Central memory CD8-positive, alpha-beta T cell (primary cell): ENCODE data around the gene ALK.

Experiments
- ATAC-seq: fragments of 150-1000 bp; cut with Tn5 transposase; replicated peaks from 2 replicates; pipeline ENCODE4 v1.10.0; 2022; ENCODE audit warnings: mild to moderate bottlenecking, moderate FRiP score, moderate number of reproducible peaks; ENCODE audit not compliant: poor library complexity, severe bottlenecking; ENCODE audit errors: extremely low read depth
- DNase-seq, 2 donors: peaks; one replicate each; pipeline ENCODE4 v3.0.0; 2021; ENCODE audit warnings: low spot score in 2 of 2
- H3K27ac Mint-ChIP-seq: one replicate; pipeline ENCODE4 v1.8.0; 2022; ENCODE audit warnings: low read depth, mild to moderate bottlenecking, moderate library complexity, mixed read lengths
- H3K27me3 Mint-ChIP-seq: one replicate; pipeline ENCODE4 v1.8.0; 2022; ENCODE audit warnings: mixed read lengths
- H3K36me3 Mint-ChIP-seq: one replicate; pipeline ENCODE4 v1.8.0; 2022; ENCODE audit warnings: mild to moderate bottlenecking, moderate library complexity, mixed read lengths; ENCODE audit not compliant: insufficient read depth
- H3K4me1 Mint-ChIP-seq: one replicate; pipeline ENCODE4 v1.8.0; 2022; ENCODE audit warnings: mixed read lengths
- H3K4me3 Mint-ChIP-seq: one replicate; pipeline ENCODE4 v1.8.0; 2022; ENCODE audit warnings: mild to moderate bottlenecking, moderate library complexity, mixed read lengths
- H3K9me3 Mint-ChIP-seq: one replicate; pipeline ENCODE4 v1.8.0; 2022; ENCODE audit warnings: mixed read lengths

ALK gene

DNA sequence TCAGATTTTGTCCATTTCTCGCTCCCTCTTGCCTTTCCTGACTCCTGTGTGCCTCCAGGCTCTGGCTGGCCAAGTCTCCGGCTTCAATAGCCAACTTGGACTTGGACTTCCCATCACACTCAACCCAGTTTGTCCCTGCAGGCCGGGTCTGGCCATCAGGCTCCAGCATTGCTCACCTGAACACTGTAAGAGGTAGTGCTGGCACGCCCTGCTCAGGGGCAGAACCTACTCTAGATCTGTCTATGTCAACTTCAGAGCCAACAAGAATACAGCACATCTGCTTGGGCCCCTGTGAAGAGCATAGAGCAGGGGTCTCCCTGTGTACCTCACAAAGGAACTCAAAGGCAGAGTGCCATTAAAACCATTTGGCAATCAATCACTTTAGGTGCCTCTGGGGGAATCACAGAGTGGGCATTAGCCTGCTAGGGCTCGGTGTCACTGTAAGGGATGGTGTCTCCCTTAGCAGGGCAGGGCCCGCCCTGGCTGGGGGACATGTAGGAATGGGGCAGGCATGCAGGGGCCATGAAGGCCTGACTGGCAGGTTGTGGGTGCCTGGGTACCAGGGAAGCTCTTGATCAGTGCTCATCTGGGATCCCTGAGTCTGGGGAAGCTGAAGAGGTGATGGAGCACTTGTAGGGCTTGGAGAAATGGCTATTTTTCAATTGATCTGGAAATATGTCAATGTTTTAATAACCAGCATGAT lies 480.3 kb downstream of the ALK start:
- Mint-ChIP-seq H3K9me3 (no peaks in the 10 kb centered on the region), H3K4me3 (no peak overlapping the region), H3K36me3 (peaks cover 2% of the 10 kb centered on the region), H3K27me3 (peaks cover 66% of the 10 kb centered on the region), H3K4me1 (no peaks in the 10 kb centered on the region), H3K27ac (no peak overlapping the region)
- no peak for DNase-seq
- ATAC-seq: no peak

DNA sequence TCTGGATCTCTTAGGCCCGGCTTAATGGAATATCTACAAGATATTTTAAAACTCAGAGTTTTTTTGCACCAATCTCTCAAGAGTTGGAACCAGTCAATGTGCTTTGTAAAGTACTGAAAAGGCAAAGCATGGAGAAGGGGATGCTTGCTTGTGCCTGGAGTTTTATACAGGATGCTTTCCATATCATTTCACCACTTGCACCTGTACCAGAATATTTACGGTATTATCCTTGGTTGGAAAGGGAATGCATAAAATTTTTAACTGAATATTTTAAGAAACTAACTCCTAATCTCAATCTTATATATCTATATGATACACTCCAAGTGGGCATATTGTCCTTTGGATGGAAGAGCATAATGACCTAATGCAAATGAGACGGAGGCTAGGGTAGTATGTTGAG lies 487.5 kb downstream of the ALK start:
- no peak for DNase-seq
- no peaks in the 10 kb centered on the region for H3K36me3 Mint-ChIP-seq
- no peak overlapping the region for H3K27ac Mint-ChIP-seq
- no peaks in the 10 kb centered on the region for H3K4me1 Mint-ChIP-seq
- H3K4me3 Mint-ChIP-seq: no peak overlapping the region
- H3K9me3 Mint-ChIP-seq: no peaks in the 10 kb centered on the region
- peaks cover 37% of the 10 kb centered on the region for H3K27me3 Mint-ChIP-seq
- ATAC-seq: no peak

DNA sequence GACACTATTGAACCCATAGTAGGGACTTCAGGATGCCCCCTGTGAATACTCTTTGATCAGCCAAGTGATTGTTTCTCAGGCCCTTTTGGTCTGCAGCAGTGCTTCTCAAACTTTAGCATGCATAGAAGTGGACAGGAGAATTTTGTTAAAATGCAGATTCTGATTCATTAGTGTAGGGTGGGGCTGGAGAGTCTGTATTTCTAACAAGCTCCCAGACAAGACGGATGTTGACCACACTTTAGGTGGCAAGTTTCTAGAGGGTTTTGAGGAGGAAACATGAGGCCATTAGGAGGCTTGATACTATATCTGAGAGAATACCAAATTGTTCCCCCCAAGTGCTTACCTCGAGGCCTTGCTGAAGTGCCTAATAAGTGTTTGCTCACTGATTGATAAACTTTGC lies 488.3 kb downstream of the ALK start:
- Mint-ChIP-seq H3K27me3 (peaks cover 37% of the 10 kb centered on the region), H3K4me3 (no peak overlapping the region), H3K36me3 (no peaks in the 10 kb centered on the region), H3K4me1 (no peaks in the 10 kb centered on the region), H3K27ac (no peak overlapping the region), H3K9me3 (no peaks in the 10 kb centered on the region)
- DNase-seq (no peak), ATAC-seq (no peak)

DNA sequence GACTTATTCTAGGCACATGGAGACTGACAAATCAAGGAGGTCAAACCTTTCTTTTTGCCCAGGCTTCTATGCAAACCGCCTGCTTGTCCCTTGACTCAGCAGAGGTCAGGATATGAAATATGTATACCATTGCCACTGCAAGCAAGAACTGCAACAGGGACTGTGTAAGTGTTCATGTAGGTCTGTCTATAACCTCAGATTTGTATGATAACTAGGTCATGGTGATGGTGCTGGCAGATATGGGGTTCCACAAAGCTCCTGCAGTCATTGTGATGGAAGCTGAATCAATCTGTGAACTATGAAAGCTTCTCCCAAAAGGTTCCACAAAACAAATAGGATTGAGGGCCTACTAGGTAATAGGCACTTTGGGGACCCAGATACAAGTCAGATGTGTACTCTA lies 489.9 kb downstream of the ALK start:
- peaks cover 33% of the 10 kb centered on the region for H3K27me3 Mint-ChIP-seq
- ATAC-seq (no peak), DNase-seq (no peak)
- H3K4me1 Mint-ChIP-seq: no peaks in the 10 kb centered on the region
- no peak overlapping the region for H3K27ac Mint-ChIP-seq
- no peaks in the 10 kb centered on the region for H3K36me3 Mint-ChIP-seq
- no peaks in the 10 kb centered on the region for H3K9me3 Mint-ChIP-seq
- no peak overlapping the region for H3K4me3 Mint-ChIP-seq

DNA sequence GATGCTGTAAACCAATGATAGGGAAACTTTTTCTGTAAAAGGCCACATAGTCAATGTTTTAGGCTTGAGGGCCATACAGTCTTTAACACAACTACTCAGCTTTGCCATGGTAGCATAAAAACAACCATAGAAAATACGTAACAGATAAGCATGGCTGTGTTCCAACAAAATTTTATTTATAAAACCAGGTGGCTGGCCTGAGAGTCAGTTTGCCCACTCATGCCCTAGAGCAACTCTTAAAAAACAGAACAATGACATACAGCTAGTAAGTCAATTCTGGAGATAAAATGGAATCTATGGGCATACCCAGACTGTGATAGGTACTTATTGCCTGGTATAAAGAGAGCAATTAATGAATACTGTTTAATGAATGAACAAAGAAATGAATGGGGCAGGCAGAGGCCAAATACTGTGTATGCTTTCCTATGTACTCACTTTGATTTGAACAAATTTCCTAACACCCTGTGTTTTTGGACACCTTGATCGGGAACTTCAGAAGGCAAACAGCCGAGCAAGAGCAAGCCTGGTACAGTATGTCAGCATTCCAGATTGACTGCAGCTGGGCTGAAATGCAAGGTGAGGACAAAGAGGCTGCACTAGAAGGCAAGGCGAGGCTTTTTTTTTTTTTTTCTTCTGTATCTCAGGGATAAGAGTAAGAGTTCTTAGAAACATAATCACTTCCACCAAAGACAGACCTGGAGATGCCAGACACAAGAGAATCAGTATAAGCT lies 490.8 kb downstream of the ALK start:
- Mint-ChIP-seq H3K27me3 (peaks cover 24% of the 10 kb centered on the region), H3K4me3 (no peak overlapping the region), H3K4me1 (no peaks in the 10 kb centered on the region), H3K27ac (no peak overlapping the region), H3K9me3 (no peaks in the 10 kb centered on the region), H3K36me3 (no peaks in the 10 kb centered on the region)
- ATAC-seq (no peak), DNase-seq (no peak)

DNA sequence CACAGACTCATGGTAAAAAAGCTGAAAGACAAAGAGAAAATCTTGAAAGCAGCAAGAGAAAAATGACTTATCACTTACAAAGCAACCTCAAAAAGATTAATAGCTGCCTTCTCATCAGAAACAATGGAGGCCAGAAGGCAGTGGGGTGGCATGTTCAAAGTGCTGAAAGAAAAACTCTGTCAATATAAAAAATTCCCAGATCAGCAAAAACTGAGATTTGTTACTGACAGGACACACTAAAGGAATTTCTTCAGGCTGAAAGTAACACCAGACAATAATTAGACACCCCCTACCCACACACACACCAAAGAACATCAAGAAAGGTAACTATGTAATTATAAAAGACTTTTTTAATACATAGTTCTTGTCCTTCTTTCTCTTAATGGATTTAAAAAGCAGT lies 495.0 kb downstream of the ALK start:
- no peaks in the 10 kb centered on the region for H3K4me1 Mint-ChIP-seq
- no peak overlapping the region for H3K4me3 Mint-ChIP-seq
- H3K9me3 Mint-ChIP-seq: no peaks in the 10 kb centered on the region
- DNase-seq (no peak), ATAC-seq (no peak)
- no peaks in the 10 kb centered on the region for H3K36me3 Mint-ChIP-seq
- H3K27me3 Mint-ChIP-seq: peaks cover 30% of the 10 kb centered on the region
- no peak overlapping the region for H3K27ac Mint-ChIP-seq

DNA sequence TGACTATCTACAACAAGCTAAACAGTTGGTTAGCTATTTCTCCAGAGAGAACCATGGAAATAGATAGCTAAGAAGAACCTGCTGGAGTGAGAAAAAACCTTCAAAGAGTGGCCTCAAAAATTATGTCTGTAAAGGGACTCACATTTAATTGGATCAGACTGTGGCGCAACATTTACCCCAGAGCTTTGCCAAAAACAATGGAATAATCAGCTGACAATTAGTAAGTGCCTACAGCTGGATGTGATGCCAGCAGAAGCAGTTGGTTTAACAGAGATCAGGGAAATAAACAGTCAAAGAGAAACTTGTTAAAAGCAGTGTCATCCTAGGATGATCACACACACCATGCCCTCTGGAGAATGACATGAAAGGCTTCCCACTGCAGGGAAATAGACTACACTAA lies 495.5 kb downstream of the ALK start:
- H3K27me3 Mint-ChIP-seq: peaks cover 35% of the 10 kb centered on the region
- H3K4me1 Mint-ChIP-seq: no peaks in the 10 kb centered on the region
- H3K4me3 Mint-ChIP-seq: no peak overlapping the region
- H3K36me3 Mint-ChIP-seq: no peaks in the 10 kb centered on the region
- DNase-seq (no peak), ATAC-seq (no peak)
- no peaks in the 10 kb centered on the region for H3K9me3 Mint-ChIP-seq
- H3K27ac Mint-ChIP-seq: no peak overlapping the region

DNA sequence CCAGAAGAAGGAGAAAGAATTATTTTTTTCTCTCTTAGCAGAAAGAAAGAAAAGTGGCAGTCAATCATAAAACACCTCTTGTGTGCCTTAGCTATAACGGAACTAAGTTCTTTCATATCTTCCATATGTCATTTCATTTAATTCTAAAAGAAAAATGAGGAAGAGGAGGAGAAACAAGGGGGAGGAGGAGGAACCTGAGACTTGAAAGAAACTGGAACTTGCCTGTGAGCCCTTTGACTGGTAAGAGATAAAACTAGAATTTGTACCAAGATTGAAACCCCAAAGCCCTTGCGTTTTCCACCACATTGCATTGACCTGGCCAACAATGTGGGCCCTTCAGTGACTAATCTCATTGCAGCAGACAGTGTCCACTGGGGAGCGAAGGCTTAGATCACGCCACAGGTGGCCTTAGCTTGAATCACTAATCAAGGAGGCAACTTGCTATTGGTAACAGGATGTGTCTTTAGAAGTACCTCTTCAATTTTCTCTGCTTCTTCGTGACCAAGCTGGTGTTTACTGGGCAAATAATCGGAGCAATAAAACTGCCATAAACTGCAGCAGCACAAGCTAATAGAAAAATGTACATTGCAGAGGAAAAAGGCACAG lies 498.2 kb downstream of the ALK start:
- Mint-ChIP-seq H3K4me1 (no peaks in the 10 kb centered on the region), H3K27ac (no peak overlapping the region), H3K9me3 (no peaks in the 10 kb centered on the region), H3K27me3 (peaks cover 61% of the 10 kb centered on the region), H3K36me3 (no peaks in the 10 kb centered on the region), H3K4me3 (no peak overlapping the region)
- no peak for DNase-seq
- no peak for ATAC-seq

DNA sequence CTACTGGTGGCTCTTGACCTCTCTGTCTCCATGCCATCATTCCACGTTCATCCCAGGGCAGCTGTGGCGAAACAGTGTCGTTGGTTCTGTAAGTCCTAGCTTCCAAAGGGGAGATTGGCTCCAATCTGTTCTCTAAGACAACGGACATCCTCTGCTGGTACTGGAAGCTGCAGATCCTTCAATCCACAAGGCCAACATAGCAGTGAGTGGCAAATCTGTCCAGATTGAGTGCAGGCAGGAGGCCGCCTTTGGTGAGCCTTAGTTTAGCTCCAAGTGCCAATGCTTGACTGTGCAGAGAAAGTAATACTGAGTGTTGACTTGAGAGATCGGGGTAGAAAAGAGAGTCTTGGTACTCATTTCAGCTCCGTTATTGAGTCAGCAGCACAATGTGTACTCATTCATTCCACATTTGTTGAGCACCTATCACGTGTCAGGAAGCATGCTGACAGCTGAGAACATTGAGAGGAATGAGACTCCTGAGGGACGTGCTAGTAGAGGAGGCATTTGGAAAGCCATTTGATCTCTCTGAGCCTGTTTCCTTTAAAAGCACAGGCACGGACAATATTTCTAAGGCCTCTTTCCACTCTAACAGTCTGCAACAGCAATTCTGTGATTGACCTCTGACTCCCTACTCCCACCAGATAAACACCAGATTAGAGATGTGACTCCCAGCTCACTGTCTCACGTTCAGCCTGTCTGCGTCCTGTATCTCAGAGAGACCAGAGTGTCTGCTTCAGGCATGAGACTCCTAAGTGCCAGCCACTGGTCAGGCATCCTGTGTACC lies 500.2 kb downstream of the ALK start:
- Mint-ChIP-seq H3K27me3 (peaks cover 69% of the 10 kb centered on the region), H3K9me3 (no peaks in the 10 kb centered on the region), H3K27ac (no peak overlapping the region), H3K36me3 (no peaks in the 10 kb centered on the region), H3K4me1 (no peaks in the 10 kb centered on the region), H3K4me3 (no peak overlapping the region)
- no peak for DNase-seq
- no peak for ATAC-seq

DNA sequence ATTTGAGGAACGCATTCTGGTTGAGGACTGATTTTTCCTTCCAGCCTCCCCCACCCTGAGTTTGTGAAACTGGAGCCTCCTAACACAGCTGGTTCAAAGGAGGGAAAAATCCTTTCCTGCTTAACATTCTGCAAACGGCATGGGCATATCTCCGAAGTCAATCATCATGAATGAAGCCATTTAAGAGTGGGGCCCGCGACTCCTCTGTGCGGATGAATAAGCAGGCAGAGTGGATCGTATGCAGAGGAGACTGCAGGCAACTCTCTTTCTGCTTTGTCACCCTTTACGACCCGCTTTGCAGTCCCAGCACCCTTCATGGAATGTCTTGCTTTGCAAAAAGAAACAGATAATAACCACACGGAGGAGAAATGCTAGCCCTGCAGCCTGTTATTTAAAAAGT lies 500.9 kb downstream of the ALK start:
- Mint-ChIP-seq H3K36me3 (no peaks in the 10 kb centered on the region), H3K9me3 (no peaks in the 10 kb centered on the region), H3K4me3 (no peak overlapping the region), H3K27ac (no peak overlapping the region), H3K4me1 (no peaks in the 10 kb centered on the region), H3K27me3 (peaks cover 77% of the 10 kb centered on the region)
- ATAC-seq: no peak
- no peak for DNase-seq

DNA sequence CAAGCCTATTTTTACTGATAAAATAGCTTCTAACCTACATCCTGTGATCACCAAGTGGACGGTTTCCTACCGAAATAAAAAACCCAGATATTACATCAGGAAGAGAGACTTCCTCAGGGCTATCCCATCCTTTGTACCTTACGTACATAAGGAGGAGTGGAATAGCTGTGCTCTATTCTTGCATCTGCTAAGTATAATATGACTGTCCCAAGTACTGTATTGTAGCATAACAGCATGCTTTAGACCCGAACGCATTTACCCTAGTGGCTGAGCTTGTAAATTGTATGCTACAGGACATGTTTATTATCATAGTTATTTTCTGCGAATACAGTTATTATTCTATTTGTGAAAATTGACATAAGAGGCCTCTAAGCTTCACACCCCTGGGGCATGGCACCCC lies 503.8 kb downstream of the ALK start:
- Mint-ChIP-seq H3K4me1 (no peaks in the 10 kb centered on the region), H3K27me3 (peaks cover 64% of the 10 kb centered on the region)

DNA sequence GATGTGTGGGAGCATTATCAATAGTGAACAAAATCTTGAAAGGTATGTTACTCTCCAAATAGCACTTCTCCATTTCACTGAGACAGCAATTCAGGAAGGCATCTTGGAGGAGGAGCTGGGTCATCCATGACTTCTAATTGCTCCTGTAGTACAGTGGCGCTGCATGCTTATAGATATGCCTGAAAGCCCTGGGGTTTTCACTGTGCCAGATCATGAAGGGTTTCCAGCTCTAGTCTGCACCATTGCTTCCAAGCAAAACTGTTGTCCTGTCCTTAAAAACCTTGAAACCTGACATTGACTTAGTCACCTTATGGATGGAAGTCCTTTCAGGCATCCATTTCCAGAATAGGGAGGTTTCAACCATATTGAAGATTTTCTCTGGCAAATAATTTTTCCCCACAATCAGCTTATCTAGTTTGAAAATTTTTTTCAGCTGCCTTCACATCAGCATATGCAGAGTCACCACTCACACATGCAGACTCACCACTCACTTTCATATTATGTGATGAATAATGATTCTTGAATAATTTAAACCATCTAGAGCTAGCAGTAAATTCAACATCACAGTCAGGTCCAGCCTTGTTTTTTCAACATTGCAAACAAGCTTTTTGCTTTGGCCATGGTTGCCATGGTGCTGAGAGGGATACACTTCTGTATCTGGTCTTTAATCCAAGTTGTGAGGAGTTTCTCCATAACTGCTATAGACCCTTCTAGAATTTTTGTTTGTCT lies 509.0 kb downstream of the ALK start:
- H3K4me3 Mint-ChIP-seq: no peak overlapping the region
- no peak overlapping the region for H3K27ac Mint-ChIP-seq
- H3K9me3 Mint-ChIP-seq: no peaks in the 10 kb centered on the region
- H3K4me1 Mint-ChIP-seq: no peaks in the 10 kb centered on the region
- DNase-seq (no peak), ATAC-seq (no peak)
- peaks cover 33% of the 10 kb centered on the region for H3K27me3 Mint-ChIP-seq
- peaks cover 1% of the 10 kb centered on the region for H3K36me3 Mint-ChIP-seq

More for the DNA sequence above, 503.8 kb downstream of the ALK start:
- Mint-ChIP-seq H3K9me3 (no peaks in the 10 kb centered on the region), H3K4me3 (no peak overlapping the region), H3K27ac (no peak overlapping the region), H3K36me3 (no peaks in the 10 kb centered on the region)
- DNase-seq (no peak), ATAC-seq (no peak)
